ENCODE results near the gene REXO1.

REXO1 gene

DNA sequence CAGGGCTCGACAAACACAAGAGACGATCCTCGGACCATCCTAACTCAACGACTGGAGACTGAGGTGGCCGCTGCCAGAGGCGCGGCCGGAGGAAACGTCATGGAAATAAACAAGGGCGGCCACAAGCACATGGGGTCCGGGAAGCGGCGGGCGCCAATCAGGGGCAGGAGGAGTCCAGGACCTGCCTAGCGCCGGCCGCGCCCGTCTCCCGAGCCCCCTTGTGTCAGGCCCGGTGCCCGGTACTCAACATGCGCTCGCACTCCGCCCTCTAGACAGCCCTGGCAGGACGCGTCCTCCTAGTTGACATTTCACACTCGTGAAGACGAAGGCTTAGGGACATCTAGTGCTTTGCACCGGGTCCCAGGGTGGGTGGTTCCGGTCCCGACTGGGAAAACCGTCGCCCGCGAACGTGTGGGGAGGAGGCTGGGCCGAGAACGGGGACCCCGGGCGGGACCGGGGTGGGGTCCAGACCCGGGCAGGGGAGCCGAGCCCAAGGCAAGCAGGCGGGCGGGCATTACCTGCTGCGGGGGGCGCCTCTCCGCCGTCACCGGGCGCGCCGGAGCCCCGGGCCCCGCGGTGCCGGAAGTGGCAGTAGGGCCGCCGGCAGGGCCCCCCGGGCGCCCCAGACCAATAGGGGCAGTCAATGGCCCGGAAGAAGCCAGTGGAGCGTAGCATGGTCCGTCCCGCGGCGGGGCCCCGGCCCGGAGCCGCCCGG is 442 bp downstream of the REXO1 start:
- peak in 1 of 2 experiments; percentile 11 for DNase-seq

DNA sequence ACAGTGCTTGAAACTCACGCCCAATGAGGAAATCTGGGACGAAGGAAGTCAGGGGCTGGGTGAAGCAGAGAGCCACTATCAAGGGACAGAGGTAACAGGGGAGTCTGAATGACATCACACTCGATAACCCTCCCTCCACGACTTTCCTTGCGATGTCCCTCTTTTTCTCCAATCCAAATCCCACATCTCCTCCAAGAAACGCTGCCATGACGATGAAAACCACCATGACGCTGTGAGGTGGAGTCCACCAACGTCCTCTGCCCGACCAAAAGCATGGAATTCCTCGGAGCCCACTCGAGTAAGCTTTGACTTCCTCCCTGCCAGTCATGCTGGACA is 967 bp downstream of the REXO1 start:
- DNase-seq, result no peak

DNA sequence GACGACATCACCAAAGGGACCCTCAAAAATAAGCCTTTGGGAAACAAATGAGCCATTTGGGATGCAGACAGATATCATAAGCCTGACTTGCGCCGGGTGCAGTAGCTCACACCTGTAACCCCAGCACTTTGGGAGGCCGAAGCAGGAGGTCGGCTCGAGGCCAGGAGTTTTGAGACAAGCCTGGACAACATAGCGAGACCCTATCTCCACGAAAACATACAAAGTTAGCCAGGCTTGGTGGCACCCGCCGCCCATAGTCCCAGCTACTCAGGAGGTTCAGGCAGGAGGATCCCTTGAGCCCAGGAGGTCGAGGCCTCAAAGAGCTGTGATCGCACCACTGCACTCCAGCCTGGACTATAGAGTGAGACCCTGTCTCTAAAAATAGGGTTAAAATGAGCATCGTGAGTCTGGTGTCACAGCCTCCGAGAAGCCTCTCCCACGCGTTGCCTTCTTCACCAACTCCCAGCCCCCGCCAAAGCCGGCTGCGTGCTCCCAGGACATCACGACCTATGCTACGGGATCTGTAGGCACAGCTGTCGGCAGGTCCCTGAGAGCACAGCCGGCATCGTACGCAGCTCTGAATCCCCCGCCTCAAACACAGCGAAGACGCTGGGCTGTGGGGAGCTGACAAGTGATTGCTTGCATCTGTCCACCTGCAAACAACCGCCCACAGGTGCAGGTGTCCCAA is 1.6 kb downstream of the REXO1 start:
- DNase-seq, result no peak

- no peak for DNase-seq
Observed at GRCh38 chr19:1845642-1846041, 2.6 kb downstream of the REXO1 start.

DNA sequence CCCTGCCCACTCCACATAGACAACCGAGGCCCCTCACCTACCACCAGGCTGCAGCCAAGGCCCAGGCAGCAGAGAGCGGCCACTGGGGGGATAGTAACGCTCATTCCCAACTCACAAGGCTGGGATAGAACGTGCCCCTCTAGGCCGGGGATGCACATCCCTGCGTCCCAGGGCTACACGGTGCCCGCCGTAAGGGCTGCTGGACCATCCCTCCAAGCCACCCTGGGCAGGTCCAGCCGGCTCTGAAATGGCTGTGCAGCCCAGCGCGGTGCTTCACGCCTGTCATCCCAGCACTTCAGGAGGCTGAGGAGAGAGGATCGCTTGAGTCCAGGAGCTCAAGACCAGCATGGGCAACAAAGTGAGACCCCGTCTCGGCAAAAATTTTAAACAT is 3.2 kb downstream of the REXO1 start:
- DNase-seq, result no peak

- no peak for DNase-seq
Observed at GRCh38 chr19:1844513-1845124, 3.7 kb downstream of the REXO1 start.

DNA sequence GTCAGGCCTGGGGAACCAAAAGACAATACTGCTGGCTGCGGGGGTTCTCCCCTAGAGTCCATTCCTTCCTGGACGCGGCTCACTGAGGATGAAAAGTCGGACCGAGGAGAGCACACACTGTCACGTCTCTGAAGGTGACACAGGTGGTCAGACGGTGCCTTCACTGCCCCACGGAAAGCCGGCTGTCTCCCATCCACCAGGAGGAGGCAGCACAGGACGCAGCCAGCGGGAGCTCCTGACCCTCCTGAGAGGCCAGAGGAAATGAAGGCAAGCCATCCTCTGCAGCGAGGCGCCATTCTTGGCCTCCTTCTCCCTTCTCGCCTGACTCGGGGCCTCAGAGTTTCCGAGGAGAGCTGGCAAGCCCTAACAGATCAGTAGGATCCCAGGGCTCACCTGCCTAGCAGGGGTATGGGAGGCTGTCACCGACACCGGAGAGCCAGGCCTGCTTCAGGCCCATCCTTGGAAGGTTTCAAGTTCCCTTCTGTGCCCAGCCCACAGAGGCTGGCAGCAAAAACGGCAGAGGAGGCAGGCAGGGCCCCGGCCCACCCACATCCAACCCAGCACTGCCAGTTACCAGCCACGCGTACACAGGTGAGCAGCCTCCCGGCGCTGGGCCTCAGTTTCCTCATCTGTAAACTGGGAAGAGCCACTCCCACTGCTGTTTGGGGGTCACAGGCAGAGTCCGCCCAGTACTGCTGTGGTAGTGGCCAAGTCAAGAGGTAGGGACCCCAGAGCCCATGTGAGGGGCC is 4.5 kb downstream of the REXO1 start:
- no peak for DNase-seq

- no peak for DNase-seq
Observed at GRCh38 chr19:1843116-1843515, 5.2 kb downstream of the REXO1 start.

GRCh38 chr19:1841209-1841924 is 6.9 kb downstream of the REXO1 start:
- no peak for DNase-seq

- no peak for DNase-seq
Observed at GRCh38 chr19:1840541-1841115, 7.7 kb downstream of the REXO1 start.

- no peak for DNase-seq
Observed at GRCh38 chr19:1839658-1840540, 8.4 kb downstream of the REXO1 start.

DNA sequence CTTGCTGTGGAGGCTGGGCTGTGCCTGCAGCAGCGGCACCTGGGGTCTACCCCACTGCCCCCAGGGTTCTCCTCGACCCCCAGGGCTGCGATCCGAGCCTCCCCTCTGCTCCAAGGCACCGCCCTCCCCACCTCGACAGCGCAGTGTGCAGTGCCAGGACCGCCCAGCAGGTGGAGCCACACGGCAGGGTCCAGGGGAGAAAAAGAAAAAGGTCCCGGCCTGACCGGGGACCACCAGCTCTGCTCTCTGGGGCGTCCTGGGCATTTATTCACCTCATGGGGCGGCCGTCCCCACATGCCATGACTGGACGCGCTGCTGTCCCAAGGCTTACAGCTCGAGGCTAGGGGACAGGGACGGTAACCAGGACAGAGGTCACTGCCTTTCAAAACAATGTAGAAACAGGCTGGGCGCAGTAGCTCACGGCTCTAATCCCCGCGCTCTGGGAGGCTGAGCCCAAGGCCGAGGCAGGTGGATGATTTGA is 10.6 kb downstream of the REXO1 start:
- no peak for DNase-seq

DNA sequence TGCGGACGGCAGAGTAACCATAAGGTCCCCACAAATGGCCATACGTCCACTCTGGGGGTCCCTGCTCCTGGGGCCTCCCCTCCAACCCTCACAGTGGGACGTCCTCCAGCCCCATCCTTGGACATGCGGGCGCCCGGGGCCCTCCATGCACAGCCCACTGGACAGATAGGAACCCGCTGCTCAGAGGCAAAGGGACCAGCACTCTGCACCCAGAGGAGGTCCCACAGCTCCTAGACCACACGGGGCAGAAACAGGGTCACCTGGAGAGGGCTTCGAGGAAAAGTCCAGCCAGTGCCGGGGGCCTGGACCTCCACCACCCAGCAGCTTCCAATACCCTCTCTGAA is 11.1 kb downstream of the REXO1 start:
- DNase-seq, result no peak

DNA sequence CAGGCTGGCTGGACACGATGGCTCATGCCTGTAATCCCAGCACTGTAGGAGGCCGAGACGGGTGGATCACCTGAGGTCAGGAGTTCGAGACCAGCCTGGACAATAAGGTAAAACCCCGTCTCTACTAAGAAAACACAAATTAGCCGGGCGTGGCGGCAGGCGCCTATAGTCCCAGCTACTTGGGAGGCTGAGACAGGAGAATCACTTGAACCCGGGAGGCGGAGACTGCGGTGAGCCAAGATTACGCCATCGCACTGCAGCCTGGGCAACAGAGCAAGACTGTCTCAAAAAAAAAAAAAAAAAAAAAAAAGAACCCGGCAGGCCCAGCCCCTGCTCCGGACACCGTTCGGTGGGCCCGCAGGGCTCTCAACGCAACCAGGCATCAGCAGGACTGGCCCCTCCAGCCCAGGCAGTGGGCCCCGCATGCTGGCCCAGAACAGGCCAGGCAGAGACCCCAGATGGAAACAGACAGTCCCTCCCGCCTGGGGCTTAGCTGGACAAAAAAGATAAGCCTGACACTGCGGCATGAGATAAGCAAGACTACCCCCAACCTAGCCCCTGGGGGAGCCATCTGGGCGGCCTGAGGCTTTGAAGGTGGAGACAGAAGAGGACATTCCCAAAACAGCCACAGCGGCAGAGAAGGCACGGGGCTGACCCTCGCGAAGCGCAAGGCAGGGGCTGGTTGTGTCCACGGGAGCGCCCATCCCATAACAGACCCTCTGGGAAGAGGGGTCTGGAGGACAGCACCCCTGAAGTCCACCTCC is 11.6 kb downstream of the REXO1 start:
- no peak for DNase-seq

- no peak for DNase-seq
Observed at GRCh38 chr19:1833540-1833939, 14.7 kb downstream of the REXO1 start.

DNA sequence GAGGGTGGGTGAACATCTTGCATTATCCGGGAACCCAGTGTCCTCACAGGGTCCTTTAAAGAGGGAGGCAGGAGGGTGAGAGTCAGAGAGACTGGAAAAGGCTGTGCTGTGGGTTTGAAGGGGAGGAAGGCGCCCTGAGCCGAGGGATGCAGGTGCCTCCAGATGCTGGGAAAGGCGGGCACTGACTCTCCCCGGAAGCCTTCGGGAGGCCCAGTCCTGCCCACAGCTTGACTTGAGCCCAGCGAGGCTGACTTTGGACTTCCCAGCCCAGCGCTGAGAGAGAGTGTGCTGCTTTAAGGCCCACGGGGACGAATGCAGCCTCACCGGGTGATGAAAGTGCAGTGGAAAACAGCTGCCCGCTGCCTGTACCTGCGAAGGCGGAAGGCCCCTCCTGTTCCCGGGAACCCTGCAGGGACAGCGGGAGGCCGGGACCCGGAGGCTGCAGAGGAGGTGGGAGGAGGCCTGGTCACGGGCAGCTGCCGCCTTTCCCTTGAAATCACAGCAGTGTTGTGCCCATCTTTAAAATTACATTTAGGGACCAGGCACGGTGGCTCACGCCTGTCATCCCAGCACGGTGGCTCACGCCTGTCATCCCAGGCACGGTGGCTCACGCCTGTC is 16.1 kb downstream of the REXO1 start:
- DNase-seq, result no peak

DNA sequence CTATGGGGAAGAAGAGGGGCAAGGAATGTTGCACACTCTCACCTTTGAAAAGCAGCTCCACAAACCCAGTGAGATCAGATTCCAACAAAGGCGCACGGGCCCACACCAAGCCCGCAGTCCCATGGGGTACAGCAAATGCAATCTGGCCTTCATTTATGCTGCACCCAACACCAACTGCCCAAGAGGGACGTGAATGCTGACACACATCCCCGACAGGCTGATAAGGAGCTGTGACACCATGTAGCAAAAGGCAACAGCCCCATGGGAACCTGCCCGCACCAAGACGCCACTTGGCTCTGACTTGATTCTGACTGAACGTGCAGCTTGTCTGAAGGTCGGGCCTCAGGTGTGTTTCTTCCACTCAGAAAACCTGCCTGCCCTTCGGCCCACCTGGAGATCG is 17.3 kb downstream of the REXO1 start:
- no peak for DNase-seq

DNA sequence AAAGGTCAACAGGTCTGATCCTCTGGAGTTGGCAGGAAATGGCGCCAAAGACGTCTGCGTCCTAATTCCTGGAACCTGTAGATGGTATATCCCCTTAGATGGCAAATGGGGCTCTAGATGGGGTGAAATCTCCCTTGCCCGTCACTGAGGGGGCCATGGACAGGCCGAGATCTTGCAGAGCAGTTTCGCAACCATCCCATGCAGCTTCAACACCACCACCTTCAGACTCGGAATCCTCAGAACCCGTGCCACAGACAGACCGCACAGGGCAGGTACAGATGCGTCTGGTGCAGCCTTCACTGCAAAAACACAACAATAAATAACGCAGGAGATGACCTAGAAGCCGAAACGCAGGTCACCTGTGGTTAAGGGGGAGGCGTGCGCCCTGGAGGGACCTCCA is 17.7 kb downstream of the REXO1 start:
- no peak for DNase-seq

DNA sequence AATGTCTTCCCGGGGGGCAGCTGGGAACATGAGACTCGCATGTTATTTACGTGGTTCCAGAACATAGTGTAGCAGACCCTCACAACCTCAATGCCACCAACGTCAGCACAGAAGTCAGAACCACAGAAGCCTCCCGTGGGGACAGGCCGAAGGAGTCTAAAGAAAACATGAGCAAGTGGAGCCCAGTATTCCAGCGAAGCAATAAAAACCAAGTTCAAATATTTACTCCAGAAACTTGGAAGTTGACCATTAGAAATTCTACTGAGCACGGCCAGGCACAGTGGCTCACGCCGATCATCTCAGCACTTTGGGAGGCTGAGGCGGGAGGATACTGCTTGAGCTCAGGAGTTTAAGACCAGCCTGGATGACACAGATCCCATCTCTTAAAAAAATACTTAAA is 18.3 kb downstream of the REXO1 start:
- no peak for DNase-seq

Measured in NCI-H2081 (cell line).